NT2/D1 (cell line): ENCODE data around the gene SS18L1.

Experiments
- SUZ12 ChIP-seq: IDR thresholded peaks from 2 replicates; pipeline ENCODE4 v1.6.1; 2011; ENCODE audit not compliant: insufficient read length, insufficient read depth; ENCODE audit errors: extremely low read depth
- YY1 ChIP-seq: IDR thresholded peaks from 2 replicates; pipeline ENCODE4 v1.6.1; 2011; ENCODE audit not compliant: insufficient read length, insufficient read depth
- ZNF274 ChIP-seq: IDR thresholded peaks from 2 replicates; pipeline ENCODE4 v1.6.1; 2011; ENCODE audit warnings: mild to moderate bottlenecking, low read depth, low read length

- TF ChIP-seq ZNF274 (no peak), SUZ12 (no peak), YY1 (no peak)
These were observed 17.8 kb downstream of the SS18L1 start for GRCh38 chr20:62161347-62161746.
